NCI-H146 treated with DMSO at 0.1 percent for 48 hours (cell line): ENCODE results near the gene FREM2.
A peak's percentile ranks its signal among the peaks of the same experiment; 100 is the strongest.

Experiments
- DNase-seq: peaks from one replicate; lab custom pipeline; 2025; ENCODE audit not compliant: unreplicated experiment; lab: John Stamatoyannopoulos, UW

FREM2 gene

GRCh38 chr13:38686577-38687245 is at the start of gene FREM2:
Gene FREM2, plus strand, starts transcription at chr13:38687077. Its CDS starts 268 bp downstream, at chr13:38687345.
- DNase-seq, result peak; percentile 90

- DNase-seq, result peak; percentile 18
Measured at GRCh38 chr13:38637576-38637975, 49.3 kb upstream of the FREM2 start.

- no peak for DNase-seq
Measured at GRCh38 chr13:38641164-38641948, 45.5 kb upstream of the FREM2 start.

GRCh38 chr13:38647312-38647711 is 39.6 kb upstream of the FREM2 start:
- no peak for DNase-seq

- no peak for DNase-seq
Measured at GRCh38 chr13:38648912-38649311, 38.0 kb upstream of the FREM2 start.

GRCh38 chr13:38656699-38657098 is 30.2 kb upstream of the FREM2 start:
- no peak for DNase-seq

GRCh38 chr13:38657191-38657590 is 29.7 kb upstream of the FREM2 start:
- DNase-seq, result no peak

- no peak for DNase-seq
Measured at GRCh38 chr13:38658906-38659305, 28.0 kb upstream of the FREM2 start.

- no peak for DNase-seq
Measured at GRCh38 chr13:38661010-38661675, 25.7 kb upstream of the FREM2 start.

- no peak for DNase-seq
Measured at GRCh38 chr13:38662362-38662761, 24.5 kb upstream of the FREM2 start.

- DNase-seq, result no peak
Measured at GRCh38 chr13:38664906-38665305, 22.0 kb upstream of the FREM2 start.

GRCh38 chr13:38667526-38668109 is 19.3 kb upstream of the FREM2 start:
- no peak for DNase-seq

- no peak for DNase-seq
Measured at GRCh38 chr13:38669234-38669964, 17.5 kb upstream of the FREM2 start.

GRCh38 chr13:38670627-38671026 is 16.2 kb upstream of the FREM2 start:
- no peak for DNase-seq

- DNase-seq, result no peak
Measured at GRCh38 chr13:38671980-38672379, 14.9 kb upstream of the FREM2 start.

- no peak for DNase-seq
Measured at GRCh38 chr13:38674208-38674607, 12.7 kb upstream of the FREM2 start.

GRCh38 chr13:38680912-38681311 is 6.0 kb upstream of the FREM2 start:
- no peak for DNase-seq

GRCh38 chr13:38684714-38685113 is 2.2 kb upstream of the FREM2 start:
- no peak for DNase-seq

- no peak for DNase-seq
Measured at GRCh38 chr13:38685431-38685830, 1.4 kb upstream of the FREM2 start.

- DNase-seq, result peak; percentile 70
Measured at GRCh38 chr13:38685974-38686576, 802 bp upstream of the FREM2 start.
